Activated effector memory CD4-positive, alpha-beta T cell treated with Interleukin-2 at 50 U/mL for 16 hours (primary cell): Measurements from ENCODE around the gene AGPAT3.

ENCODE experiments used
- DNase-seq: peaks from one replicate; pipeline ENCODE4 v3.0.0-alpha.2; 2020

Gene AGPAT3

GRCh38 chr21:43939443-43940328 lies 74.7 kb downstream of the AGPAT3 start:
- no peak for DNase-seq

GRCh38 chr21:43940329-43941050 lies 75.5 kb downstream of the AGPAT3 start:
- DNase-seq: no peak

GRCh38 chr21:43942201-43942600 lies 77.2 kb downstream of the AGPAT3 start:
- DNase-seq: no peak

GRCh38 chr21:43942621-43943020 lies 77.6 kb downstream of the AGPAT3 start:
- no peak for DNase-seq

GRCh38 chr21:43943512-43944077 lies 78.6 kb downstream of the AGPAT3 start:
- DNase-seq: no peak

GRCh38 chr21:43944078-43944633 lies 79.1 kb downstream of the AGPAT3 start:
- no peak for DNase-seq

GRCh38 chr21:43944757-43945156 lies 79.7 kb downstream of the AGPAT3 start:
- DNase-seq: no peak

GRCh38 chr21:43948740-43949498 lies 83.9 kb downstream of the AGPAT3 start:
- no peak for DNase-seq

GRCh38 chr21:43949499-43950208 lies 84.6 kb downstream of the AGPAT3 start:
- no peak for DNase-seq

GRCh38 chr21:43950481-43950880 lies 85.5 kb downstream of the AGPAT3 start:
- DNase-seq: no peak

GRCh38 chr21:43950936-43951335 lies 85.9 kb downstream of the AGPAT3 start:
- no peak for DNase-seq

GRCh38 chr21:43951911-43952703 lies 87.1 kb downstream of the AGPAT3 start:
- no peak for DNase-seq

GRCh38 chr21:43953021-43953420 lies 88.0 kb downstream of the AGPAT3 start:
- no peak for DNase-seq

- DNase-seq: no peak
These were observed 89.0 kb downstream of the AGPAT3 start for GRCh38 chr21:43954042-43954441.

GRCh38 chr21:43954896-43955295 lies 89.9 kb downstream of the AGPAT3 start:
- DNase-seq: no peak

- no peak for DNase-seq
These were observed 91.1 kb downstream of the AGPAT3 start for GRCh38 chr21:43956019-43956669.

GRCh38 chr21:43956670-43957035 lies 91.6 kb downstream of the AGPAT3 start:
- DNase-seq: no peak

GRCh38 chr21:43957128-43957571 lies 92.1 kb downstream of the AGPAT3 start:
- no peak for DNase-seq

GRCh38 chr21:43957611-43958362 lies 92.8 kb downstream of the AGPAT3 start:
- no peak for DNase-seq
